Heart left ventricle (tissue), 13 donors: ENCODE measurements around the gene JKAMP.

ENCODE experiments used
- POLR2A ChIP-seq, 2 donors: fragments of 450-650 bp; IDR thresholded peaks; one replicate each; pipeline ENCODE4 v1.6.1; 2017; ENCODE audit warnings: antibody characterized with exemption in 2 of 2, mild to moderate bottlenecking in 2 of 2, moderate library complexity in 2 of 2
- TF ChIP-seq, protein P1 (sequence below), 12 donors: fragments of 200-600 bp; sonication (generic) in 4 of 12; IDR thresholded peaks; one replicate each; pipeline versions ENCODE4 v1.5.0 to v1.8.0; 2018 to 2022; ENCODE audit warnings: antibody characterized with exemption in 12 of 12, mild to moderate bottlenecking in 5 of 12
- donor health status: ischemic (EF 13 %, LVEDD 7.1; RV severe dilation, severe dysfunction).
- donor health status: DM: no; HTN: yes; CAD: no.
- donor health status: DM: no; HTN: no; CAD: no.
- donor health status: ischemic (EF 25% LVEDD 6.9; RV normal size, moderate dysfunction).
- donor health status: ischemic (EF 25% LVEDD 5.7; RV mildly dilated, moderate dysfunction).
- donor health status: ischemic (EF 35%, LVEDD 5.7; RV mildly dilated, moderate dysfunction).
- donor health status: nonischemic (EF 11% LVEDD 7.7; RV severe dilation, severe dysfunction).
- donor health status: DM: yes; HTN: yes; CAD: no.
- donor health status: PGD.
- donor health status: ischemic (EF 29% LVEDD 5.4; RV normal size, mild dysfunction).
- donor health status: nonischemic (EF 23%, LVEDD 6.1; RV moderate dilation, normal function).

GRCh38 chr14:59458486-59458885 lies 25.8 kb upstream of the JKAMP start:
- TF ChIP-seq, protein P1, sequence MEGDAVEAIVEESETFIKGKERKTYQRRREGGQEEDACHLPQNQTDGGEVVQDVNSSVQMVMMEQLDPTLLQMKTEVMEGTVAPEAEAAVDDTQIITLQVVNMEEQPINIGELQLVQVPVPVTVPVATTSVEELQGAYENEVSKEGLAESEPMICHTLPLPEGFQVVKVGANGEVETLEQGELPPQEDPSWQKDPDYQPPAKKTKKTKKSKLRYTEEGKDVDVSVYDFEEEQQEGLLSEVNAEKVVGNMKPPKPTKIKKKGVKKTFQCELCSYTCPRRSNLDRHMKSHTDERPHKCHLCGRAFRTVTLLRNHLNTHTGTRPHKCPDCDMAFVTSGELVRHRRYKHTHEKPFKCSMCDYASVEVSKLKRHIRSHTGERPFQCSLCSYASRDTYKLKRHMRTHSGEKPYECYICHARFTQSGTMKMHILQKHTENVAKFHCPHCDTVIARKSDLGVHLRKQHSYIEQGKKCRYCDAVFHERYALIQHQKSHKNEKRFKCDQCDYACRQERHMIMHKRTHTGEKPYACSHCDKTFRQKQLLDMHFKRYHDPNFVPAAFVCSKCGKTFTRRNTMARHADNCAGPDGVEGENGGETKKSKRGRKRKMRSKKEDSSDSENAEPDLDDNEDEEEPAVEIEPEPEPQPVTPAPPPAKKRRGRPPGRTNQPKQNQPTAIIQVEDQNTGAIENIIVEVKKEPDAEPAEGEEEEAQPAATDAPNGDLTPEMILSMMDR (IDR thresholded peaks at IDR 0.05), result no peak
- no peak for TF ChIP-seq POLR2A (IDR thresholded peaks at IDR 0.05)
